Measurements from ENCODE around the gene ADAMTS14. TPM values are rescaled to one million over a fixed set of nuclear protein-coding genes. Genes with fewer than 3 reads are reported as not detected.

Gene ADAMTS14
- total RNA-seq, 2 experiments from 2014 or later, result not detected

GRCh38 chr10:70674560-70675495 is 2.5 kb downstream of the ADAMTS14 start:
- intact Hi-C loops (cut with DNase I, micrococcal nuclease), result loop anchor here in 1 of 2 experiments (10.0 kb wide), 1 partner anchor 110 kb away; no protein-coding TSS in a partner anchor
- Histone ChIP-seq H3K27me3 (ENCODE audit: control insufficient read depth in 1 of 2, insufficient read depth in 2 of 2, low read length in 2 of 2) (peaks cover 23 to 40% of the 10 kb centered on the region in 2 experiments), H3K4me3 (ENCODE audit: low read length) (no peak overlapping the region), H3K9me3 (ENCODE audit: control insufficient read depth in 1 of 2, insufficient read depth in 1 of 2, low read length in 2 of 2) (no peaks in the 10 kb centered on the region), H3K27ac (ENCODE audit: low read depth in 1 of 2, low read length in 2 of 2) (no peak overlapping the region), H3K36me3 (ENCODE audit: insufficient read depth, low read length) (no peaks in the 10 kb centered on the region), H3K4me1 (ENCODE audit: insufficient read depth, low read length) (no peaks in the 10 kb centered on the region)
- H3K27me3 Mint-ChIP-seq, result peaks cover 40% of the 10 kb centered on the region
- ChIA-PET POLR2A (no interaction called here), CTCF (no interaction called here)
- H3K27ac Mint-ChIP-seq, result no peak overlapping the region
- peaks cover 8% of the 10 kb centered on the region for H3K4me1 Mint-ChIP-seq (ENCODE audit: low read depth)
- no peaks in the 10 kb centered on the region for H3K9me3 Mint-ChIP-seq
- TF ChIP-seq, protein P1, sequence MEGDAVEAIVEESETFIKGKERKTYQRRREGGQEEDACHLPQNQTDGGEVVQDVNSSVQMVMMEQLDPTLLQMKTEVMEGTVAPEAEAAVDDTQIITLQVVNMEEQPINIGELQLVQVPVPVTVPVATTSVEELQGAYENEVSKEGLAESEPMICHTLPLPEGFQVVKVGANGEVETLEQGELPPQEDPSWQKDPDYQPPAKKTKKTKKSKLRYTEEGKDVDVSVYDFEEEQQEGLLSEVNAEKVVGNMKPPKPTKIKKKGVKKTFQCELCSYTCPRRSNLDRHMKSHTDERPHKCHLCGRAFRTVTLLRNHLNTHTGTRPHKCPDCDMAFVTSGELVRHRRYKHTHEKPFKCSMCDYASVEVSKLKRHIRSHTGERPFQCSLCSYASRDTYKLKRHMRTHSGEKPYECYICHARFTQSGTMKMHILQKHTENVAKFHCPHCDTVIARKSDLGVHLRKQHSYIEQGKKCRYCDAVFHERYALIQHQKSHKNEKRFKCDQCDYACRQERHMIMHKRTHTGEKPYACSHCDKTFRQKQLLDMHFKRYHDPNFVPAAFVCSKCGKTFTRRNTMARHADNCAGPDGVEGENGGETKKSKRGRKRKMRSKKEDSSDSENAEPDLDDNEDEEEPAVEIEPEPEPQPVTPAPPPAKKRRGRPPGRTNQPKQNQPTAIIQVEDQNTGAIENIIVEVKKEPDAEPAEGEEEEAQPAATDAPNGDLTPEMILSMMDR (IDR thresholded peaks at IDR 0.05), result no peak
- no peaks in the 10 kb centered on the region for H3K36me3 Mint-ChIP-seq (ENCODE audit: low read depth)
- DNase-seq, result no peak
- no peak for ATAC-seq (ENCODE audit: poor library complexity)
- H3K4me3 Mint-ChIP-seq, result no peak overlapping the region

GRCh38 chr10:70675496-70676161 is 3.3 kb downstream of the ADAMTS14 start:
- no peaks in the 10 kb centered on the region for H3K36me3 ChIP-seq (ENCODE audit: insufficient read depth, low read length)
- Mint-ChIP-seq H3K27ac (no peak overlapping the region), H3K4me3 (no peak overlapping the region), H3K9me3 (no peaks in the 10 kb centered on the region), H3K27me3 (peaks cover 40% of the 10 kb centered on the region), H3K36me3 (ENCODE audit: low read depth) (no peaks in the 10 kb centered on the region), H3K4me1 (ENCODE audit: low read depth) (peaks cover 8% of the 10 kb centered on the region)
- no peaks in the 10 kb centered on the region for H3K9me3 ChIP-seq (ENCODE audit: control insufficient read depth in 1 of 2, insufficient read depth in 1 of 2, low read length in 2 of 2)
- TF ChIP-seq, protein P1 (IDR thresholded peaks at IDR 0.05), result no peak
- intact Hi-C loops (cut with DNase I, micrococcal nuclease), result loop anchor here in 1 of 2 experiments (10.0 kb wide), 1 partner anchor 111 kb away; no protein-coding TSS in a partner anchor
- H3K4me3 ChIP-seq (ENCODE audit: low read length), result no peak overlapping the region
- H3K4me1 ChIP-seq (ENCODE audit: insufficient read depth, low read length), result no peaks in the 10 kb centered on the region
- CTCF ChIA-PET, result no interaction called here
- POLR2A ChIA-PET, result no interaction called here
- peaks cover 20 to 40% of the 10 kb centered on the region in 2 experiments for H3K27me3 ChIP-seq (ENCODE audit: control insufficient read depth in 1 of 2, insufficient read depth in 2 of 2, low read length in 2 of 2)
- ATAC-seq (ENCODE audit: poor library complexity) (no peak), DNase-seq (no peak)
- no peak overlapping the region for H3K27ac ChIP-seq (ENCODE audit: low read depth in 1 of 2, low read length in 2 of 2)

DNA sequence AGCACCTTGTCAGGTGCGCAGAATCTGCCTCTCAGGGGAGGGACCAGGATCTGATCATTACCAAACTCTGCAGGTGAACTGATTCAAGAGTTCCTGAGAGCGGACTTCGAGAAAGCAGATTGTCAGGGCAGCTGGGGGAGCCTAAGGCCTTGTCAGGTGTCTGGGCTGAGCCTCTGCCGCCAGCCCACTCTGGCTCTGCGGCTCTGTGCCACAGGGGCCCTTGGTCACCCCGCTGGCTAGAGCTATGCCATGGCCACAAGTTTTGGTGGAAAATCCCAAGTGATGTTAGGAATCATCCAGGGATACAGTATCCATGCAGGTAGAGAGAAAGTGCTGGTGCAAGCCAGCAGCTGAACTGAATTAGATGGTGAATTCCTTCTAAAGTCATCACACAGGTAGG is 4.2 kb downstream of the ADAMTS14 start:
- TF ChIP-seq, protein P1 (IDR thresholded peaks at IDR 0.05), result no peak
- H3K4me3 Mint-ChIP-seq, result no peak overlapping the region
- Histone ChIP-seq H3K4me3 (ENCODE audit: low read length) (no peak overlapping the region), H3K4me1 (ENCODE audit: insufficient read depth, low read length) (no peaks in the 10 kb centered on the region), H3K9me3 (ENCODE audit: control insufficient read depth in 1 of 2, insufficient read depth in 1 of 2, low read length in 2 of 2) (no peaks in the 10 kb centered on the region), H3K27ac (ENCODE audit: low read depth in 1 of 2, low read length in 2 of 2) (no peak overlapping the region), H3K27me3 (ENCODE audit: control insufficient read depth in 1 of 2, insufficient read depth in 2 of 2, low read length in 2 of 2) (peaks cover 20 to 33% of the 10 kb centered on the region in 2 experiments), H3K36me3 (ENCODE audit: insufficient read depth, low read length) (no peaks in the 10 kb centered on the region)
- DNase-seq, result no peak
- POLR2A ChIA-PET, result no interaction called here
- CTCF ChIA-PET, result no interaction called here
- no peak for ATAC-seq (ENCODE audit: poor library complexity)
- peaks cover 34% of the 10 kb centered on the region for H3K27me3 Mint-ChIP-seq
- peaks cover 8% of the 10 kb centered on the region for H3K4me1 Mint-ChIP-seq (ENCODE audit: low read depth)
- no peak overlapping the region for H3K27ac Mint-ChIP-seq
- intact Hi-C loops (cut with DNase I, micrococcal nuclease), result loop anchor here in 1 of 2 experiments (10.0 kb wide), 1 partner anchor 112 kb away; no protein-coding TSS in a partner anchor
- H3K36me3 Mint-ChIP-seq (ENCODE audit: low read depth), result no peaks in the 10 kb centered on the region
- H3K9me3 Mint-ChIP-seq, result no peaks in the 10 kb centered on the region
